Cardiac muscle cell (in vitro differentiated cells and primary cell): Measurements from ENCODE around the gene TAS2R16. TPM values are rescaled to one million over a fixed set of nuclear protein-coding genes. Genes with fewer than 3 reads are reported as not detected.

Experiments
- DNase-seq, 2 donors: peaks; one replicate each; pipeline versions ENCODE4 v3.0.0 to v3.0.0-alpha.2; 2010 to 2017; ENCODE audit warnings: low read depth in 1 of 2, low spot score in 1 of 2
- H3K27ac ChIP-seq: fragments of 200-600 bp; sonication (generic); 2 replicates; pipeline ENCODE4 v1.5.1; 2016
- H3K27me3 ChIP-seq: fragments of 200-600 bp; sonication (generic); 2 replicates; pipeline ENCODE4 v1.6.0; 2016; ENCODE audit warnings: control low read depth
- H3K36me3 ChIP-seq: fragments of 200-600 bp; sonication (generic); 2 replicates; pipeline ENCODE4 v1.5.1; 2016; ENCODE audit warnings: control low read depth
- H3K4me1 ChIP-seq: fragments of 200-600 bp; sonication (generic); 2 replicates; pipeline ENCODE4 v1.8.1; 2017; ENCODE audit warnings: low read depth, mild to moderate bottlenecking, mixed run types
- H3K4me3 ChIP-seq: fragments of 200-600 bp; sonication (generic); 2 replicates; pipeline ENCODE4 v1.5.1; 2016; ENCODE audit warnings: mild to moderate bottlenecking
- H3K9me3 ChIP-seq: fragments of 200-600 bp; sonication (generic); 2 replicates; pipeline ENCODE4 v1.5.1; 2017; ENCODE audit warnings: low read depth, mild to moderate bottlenecking, control low read depth
- polyA plus RNA-seq: library from polyadenylated mRNA; unstranded; fragments of >200 nt; fragmentation: Nextera tagmentation; extraction: Ambion mirVana; gene quantifications from 2 replicates; pipeline ENCODE4 v1.2.1, GENCODE V29; 2016
- total RNA-seq: library from RNA; depleted of rRNA; stranded (reverse); fragments of >200 nt; gene quantifications from 2 replicates; pipeline ENCODE4 v1.2.3, GENCODE V29; 2016
- TF ChIP-seq, protein P1 (sequence below): IDR thresholded peaks from 2 replicates; pipeline ENCODE4 v1.5.1; 2012; ENCODE audit warnings: low read depth, mild to moderate bottlenecking, low read length

The TAS2R16 gene
- total and polyA plus RNA-seq, 2 experiments from 2014 or later = not detected

DNA sequence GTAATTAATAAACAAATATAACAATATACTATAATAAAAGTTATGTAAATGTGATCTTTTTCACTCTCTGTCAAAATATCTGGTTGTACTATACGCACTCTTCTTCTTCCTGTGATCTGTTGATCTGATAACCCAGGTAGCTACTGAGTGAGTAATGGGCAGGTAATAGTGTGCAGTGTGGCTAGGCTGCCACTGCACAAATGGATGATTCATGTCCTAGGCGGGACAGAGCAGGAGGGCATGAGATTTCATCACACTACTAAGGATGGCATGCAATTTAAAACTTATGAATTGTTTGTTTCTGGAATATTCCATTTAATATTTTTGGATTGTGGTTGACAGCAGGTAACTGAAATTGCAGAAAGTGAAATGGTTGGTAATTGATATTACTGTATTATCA, 44.5 kb downstream of the TAS2R16 start:
- H3K27ac ChIP-seq = no peak overlapping the region
- TF ChIP-seq, protein P1, sequence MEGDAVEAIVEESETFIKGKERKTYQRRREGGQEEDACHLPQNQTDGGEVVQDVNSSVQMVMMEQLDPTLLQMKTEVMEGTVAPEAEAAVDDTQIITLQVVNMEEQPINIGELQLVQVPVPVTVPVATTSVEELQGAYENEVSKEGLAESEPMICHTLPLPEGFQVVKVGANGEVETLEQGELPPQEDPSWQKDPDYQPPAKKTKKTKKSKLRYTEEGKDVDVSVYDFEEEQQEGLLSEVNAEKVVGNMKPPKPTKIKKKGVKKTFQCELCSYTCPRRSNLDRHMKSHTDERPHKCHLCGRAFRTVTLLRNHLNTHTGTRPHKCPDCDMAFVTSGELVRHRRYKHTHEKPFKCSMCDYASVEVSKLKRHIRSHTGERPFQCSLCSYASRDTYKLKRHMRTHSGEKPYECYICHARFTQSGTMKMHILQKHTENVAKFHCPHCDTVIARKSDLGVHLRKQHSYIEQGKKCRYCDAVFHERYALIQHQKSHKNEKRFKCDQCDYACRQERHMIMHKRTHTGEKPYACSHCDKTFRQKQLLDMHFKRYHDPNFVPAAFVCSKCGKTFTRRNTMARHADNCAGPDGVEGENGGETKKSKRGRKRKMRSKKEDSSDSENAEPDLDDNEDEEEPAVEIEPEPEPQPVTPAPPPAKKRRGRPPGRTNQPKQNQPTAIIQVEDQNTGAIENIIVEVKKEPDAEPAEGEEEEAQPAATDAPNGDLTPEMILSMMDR = no peak
- H3K4me3 ChIP-seq = no peak overlapping the region
- no peaks in the 10 kb centered on the region for H3K9me3 ChIP-seq
- DNase-seq = no peak
- no peaks in the 10 kb centered on the region for H3K36me3 ChIP-seq
- H3K4me1 ChIP-seq = no peaks in the 10 kb centered on the region
- H3K27me3 ChIP-seq = no peaks in the 10 kb centered on the region

DNA sequence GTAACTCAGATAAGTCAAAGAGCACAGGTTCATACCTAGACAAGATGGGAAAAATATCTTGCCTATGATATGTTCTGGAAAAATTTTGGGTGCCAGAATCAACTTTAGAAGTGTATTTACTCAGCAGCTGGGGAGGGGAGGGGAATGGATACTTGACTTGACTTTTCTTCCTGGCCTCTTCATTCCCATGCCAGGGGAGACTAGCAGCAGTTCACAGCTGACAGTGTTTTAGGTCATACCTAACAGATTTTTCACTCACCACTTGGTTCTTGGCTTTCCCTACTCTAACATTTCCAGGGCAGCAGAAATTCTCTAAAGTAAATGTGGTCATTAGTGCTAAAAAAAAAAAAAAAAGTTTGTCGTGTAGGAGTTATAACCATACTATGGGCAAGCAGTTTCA, 46.3 kb downstream of the TAS2R16 start:
- Histone ChIP-seq H3K4me3 (no peak overlapping the region), H3K36me3 (no peaks in the 10 kb centered on the region), H3K27ac (no peak overlapping the region), H3K27me3 (no peaks in the 10 kb centered on the region), H3K4me1 (no peaks in the 10 kb centered on the region), H3K9me3 (no peaks in the 10 kb centered on the region)
- no peak for DNase-seq
- TF ChIP-seq, protein P1 = no peak

Other genes with a start within 250 kb of the TAS2R16 start
- gene CADPS2, start 109.2 kb downstream of the TAS2R16 start, total RNA-seq = 15.0 and 17.3 TPM in 2 replicates
- gene CADPS2, start 109.2 kb downstream of the TAS2R16 start, polyA plus RNA-seq = 12.2 and 17.2 TPM in 2 replicates
- not detected in 2 replicates for gene SLC13A1, start 204.3 kb upstream of the TAS2R16 start, total RNA-seq
- not detected in 2 replicates for gene SLC13A1, start 204.3 kb upstream of the TAS2R16 start, polyA plus RNA-seq